Liver (tissue), 9 donors: ENCODE measurements around the gene ARRDC5. TPM values are rescaled to one million over a fixed set of nuclear protein-coding genes. Genes with fewer than 3 reads are reported as not detected.

Experiments used
- DNase-seq: peaks from one replicate; pipeline ENCODE4 v3.0.0-alpha.2; 2017; ENCODE audit warnings: low spot score
- H3K27ac ChIP-seq, 2 donors: one replicate each; pipeline ENCODE4 v1.7.0; 2013; ENCODE audit warnings: inconsistent platforms in 2 of 2, low read length in 2 of 2, control low read depth in 1 of 2, low read depth in 1 of 2, mild to moderate bottlenecking in 1 of 2
- H3K27me3 ChIP-seq, 4 donors: one replicate each; pipeline versions ENCODE4 v1.6.1 to v1.7.0; 2013; ENCODE audit warnings: low read length in 3 of 4, inconsistent platforms in 1 of 4, mild to moderate bottlenecking in 1 of 4, moderate library complexity in 1 of 4; ENCODE audit not compliant: control insufficient read depth in 4 of 4, insufficient read depth in 4 of 4
- H3K36me3 ChIP-seq, 4 donors: one replicate each; pipeline versions ENCODE4 v1.6.1 to v1.7.0; 2013; ENCODE audit warnings: low read length in 3 of 4, mild to moderate bottlenecking in 3 of 4, low read depth in 1 of 4, moderate library complexity in 1 of 4; ENCODE audit not compliant: control insufficient read depth in 4 of 4, insufficient read depth in 3 of 4
- H3K4me1 ChIP-seq, 4 donors: one replicate each; pipeline versions ENCODE4 v1.6.1 to v1.7.0; 2013; ENCODE audit warnings: low read length in 3 of 4, mild to moderate bottlenecking in 3 of 4, moderate library complexity in 1 of 4; ENCODE audit not compliant: control insufficient read depth in 4 of 4, insufficient read depth in 4 of 4
- H3K4me3 ChIP-seq, 3 donors: one replicate each; pipeline versions ENCODE4 v1.6.1 to v1.7.0; 2013; ENCODE audit warnings: low read length in 3 of 3, control low read depth in 1 of 3, low read depth in 1 of 3, mild to moderate bottlenecking in 1 of 3
- H3K9ac ChIP-seq, 2 donors: one replicate each; pipeline ENCODE4 v1.7.0; 2013; ENCODE audit warnings: low read length in 2 of 2, mild to moderate bottlenecking in 2 of 2, moderate library complexity in 2 of 2, control low read depth in 1 of 2, low read depth in 1 of 2
- H3K9me3 ChIP-seq, 4 donors: one replicate each; pipeline versions ENCODE4 v1.6.1 to v1.7.0; 2013; ENCODE audit warnings: low read length in 3 of 4; ENCODE audit not compliant: control insufficient read depth in 4 of 4
- ATF3 ChIP-seq: IDR thresholded peaks from 2 replicates; pipeline ENCODE4 v1.6.1; 2016; ENCODE audit warnings: antibody characterized with exemption
- EGR1 ChIP-seq, 2 donors: IDR thresholded peaks; 2 replicates each; pipeline ENCODE4 v1.6.1; 2016 to 2018; ENCODE audit warnings: antibody characterized with exemption in 2 of 2, low read depth in 2 of 2
- FOXA2 ChIP-seq: IDR thresholded peaks from 2 replicates; pipeline ENCODE4 v1.6.1; 2016; ENCODE audit warnings: antibody characterized with exemption
- GABPA ChIP-seq, 2 donors: IDR thresholded peaks in 1 of 2; conservative IDR thresholded peaks in 1 of 2; 2 replicates each; pipeline ENCODE4 v1.6.1; 2016; ENCODE audit warnings: antibody characterized with exemption in 2 of 2, mild to moderate bottlenecking in 1 of 2, moderate library complexity in 1 of 2
- HNF4A ChIP-seq, 2 donors: conservative IDR thresholded peaks; 2 replicates each; pipeline ENCODE4 v1.6.1; 2016; ENCODE audit warnings: antibody characterized with exemption in 2 of 2, mild to moderate bottlenecking in 2 of 2
- HNF4G ChIP-seq: IDR thresholded peaks from 2 replicates; pipeline ENCODE4 v1.6.1; 2016; ENCODE audit warnings: antibody characterized with exemption
- JUND ChIP-seq, 2 donors: IDR thresholded peaks; 2 replicates each; pipeline ENCODE4 v1.6.1; 2016; ENCODE audit warnings: antibody characterized with exemption in 2 of 2
- MAX ChIP-seq: IDR thresholded peaks from 2 replicates; pipeline ENCODE4 v1.6.1; 2016; ENCODE audit warnings: antibody characterized with exemption
- RAD21 ChIP-seq, 2 donors: IDR thresholded peaks; 2 replicates each; pipeline ENCODE4 v1.6.1; 2016; ENCODE audit warnings: antibody characterized with exemption in 2 of 2, mild to moderate bottlenecking in 2 of 2
- REST ChIP-seq: IDR thresholded peaks from 2 replicates; pipeline ENCODE4 v1.6.1; 2016; ENCODE audit warnings: antibody characterized with exemption, mild to moderate bottlenecking
- RXRA ChIP-seq, 2 donors: IDR thresholded peaks; 2 replicates each; pipeline ENCODE4 v1.6.1; 2017 to 2018; ENCODE audit warnings: antibody characterized with exemption in 2 of 2, mild to moderate bottlenecking in 1 of 2
- SP1 ChIP-seq: IDR thresholded peaks from 2 replicates; pipeline ENCODE4 v1.6.1; 2018; ENCODE audit warnings: antibody characterized with exemption, mild to moderate bottlenecking
- TAF1 ChIP-seq: conservative IDR thresholded peaks from 2 replicates; pipeline ENCODE4 v1.6.1; 2016; ENCODE audit warnings: antibody characterized with exemption, mild to moderate bottlenecking
- YY1 ChIP-seq: IDR thresholded peaks from 2 replicates; pipeline ENCODE4 v1.6.1; 2016; ENCODE audit warnings: antibody characterized with exemption, mild to moderate bottlenecking
- ZBTB33 ChIP-seq: IDR thresholded peaks from 2 replicates; pipeline ENCODE4 v1.6.1; 2016; ENCODE audit warnings: antibody characterized with exemption
- whole genome bisulfite sequencing: extraction: QIAGEN DNeasy Blood & Tissue Kit; methylation state at CpG from one replicate; pipeline ENCODE4 v1.1.7; 2013; 5-methylcytosine and 5-hydroxymethylcytosine counted together
- polyA plus RNA-seq, 2 donors: library from polyadenylated mRNA; stranded (reverse) in 1 of 2; unstranded in 1 of 2; fragments of 200-250 nt in 1 of 2; fragments of >200 nt in 1 of 2; fragmentation: Nextera tagmentation in 1 of 2; extraction: Ambion mirVana in 1 of 2; gene quantifications; one replicate each; pipeline versions ENCODE4 v1.2.1 to v1.2.3, GENCODE V29; 2013 to 2015
- total RNA-seq, 2 donors: library from RNA; depleted of rRNA; stranded (reverse); fragments of >200 nt; gene quantifications; one replicate each; pipeline ENCODE4 v1.2.3, GENCODE V29; 2014
- donor health status: healthy.
- donor health status: healthy.
- donor health status: healthy.
- donor health status: healthy.
- donor health status: healthy.

ARRDC5 gene
- total and polyA plus RNA-seq, 4 donors = 0.05 to 0.25 TPM; not detected in 2

GRCh38 chr19:4914736-4915501 is 12.2 kb upstream of the ARRDC5 start:
- Histone ChIP-seq H3K9ac (no peak overlapping the region), H3K27ac (no peak overlapping the region), H3K9me3 (no peaks in the 10 kb centered on the region), H3K4me3 (peak overlapping the region in 2 of 3 donors; percentile 16), H3K36me3 (no peaks in the 10 kb centered on the region), H3K4me1 (peaks cover 0 to 20% (median 9%) of the 10 kb centered on the region in 4 donors), H3K27me3 (no peaks in the 10 kb centered on the region)
- TF ChIP-seq RAD21 (IDR thresholded peaks at IDR 0.05) (no peak), FOXA2 (no peak), RXRA (IDR thresholded peaks at IDR 0.05) (no peak), GABPA (IDR thresholded peaks at IDR 0.05 in 1 of 2, conservative IDR thresholded peaks at IDR 0.05 in 1 of 2) (no peak), REST (no peak), MAX (no peak), EGR1 (IDR thresholded peaks at IDR 0.05; ENCODE audit: low read depth in 2 of 2) (no peak), SP1 (no peak), HNF4A (conservative IDR thresholded peaks at IDR 0.05) (no peak), ZBTB33 (no peak), TAF1 (no peak), HNF4G (no peak), JUND (IDR thresholded peaks at IDR 0.05) (no peak)
- 84% methylated on average over 23 of the region's 23 CpGs for WGBS
- peak; percentile 43 for DNase-seq

- TF ChIP-seq SP1 = no peak
- TF ChIP-seq ZBTB33 = no peak
- no peak for TF ChIP-seq REST
- TF ChIP-seq EGR1 (IDR thresholded peaks at IDR 0.05; ENCODE audit: low read depth in 2 of 2) = no peak
- TF ChIP-seq YY1 = no peak
- TF ChIP-seq RAD21 (IDR thresholded peaks at IDR 0.05) = no peak
- TF ChIP-seq RXRA (IDR thresholded peaks at IDR 0.05) = no peak
- no peak for TF ChIP-seq ATF3
- TF ChIP-seq HNF4A (conservative IDR thresholded peaks at IDR 0.05) = no peak
- Histone ChIP-seq H3K27me3 (no peaks in the 10 kb centered on the region), H3K36me3 (no peaks in the 10 kb centered on the region), H3K9ac (no peak overlapping the region), H3K27ac (no peak overlapping the region), H3K4me1 (peaks cover 2 to 22% (median 13%) of the 10 kb centered on the region in 4 donors), H3K4me3 (no peak overlapping the region), H3K9me3 (no peaks in the 10 kb centered on the region)
- 89% methylated on average over 24 of the region's 24 CpGs for WGBS
- no peak for DNase-seq
Observed at GRCh38 chr19:4913996-4914735, 11.5 kb upstream of the ARRDC5 start.
